Measurements from ENCODE around the gene SAPCD1. TPM values are rescaled to one million over a fixed set of nuclear protein-coding genes. Genes with fewer than 3 reads are reported as not detected.

The SAPCD1 gene
- total and polyA plus RNA-seq, 10 of the 15 experiments (the other 5 are each of a cell fraction or from before 2014, with no cell fraction given): 1.6 to 13.0 (median 5.4) TPM

DNA sequence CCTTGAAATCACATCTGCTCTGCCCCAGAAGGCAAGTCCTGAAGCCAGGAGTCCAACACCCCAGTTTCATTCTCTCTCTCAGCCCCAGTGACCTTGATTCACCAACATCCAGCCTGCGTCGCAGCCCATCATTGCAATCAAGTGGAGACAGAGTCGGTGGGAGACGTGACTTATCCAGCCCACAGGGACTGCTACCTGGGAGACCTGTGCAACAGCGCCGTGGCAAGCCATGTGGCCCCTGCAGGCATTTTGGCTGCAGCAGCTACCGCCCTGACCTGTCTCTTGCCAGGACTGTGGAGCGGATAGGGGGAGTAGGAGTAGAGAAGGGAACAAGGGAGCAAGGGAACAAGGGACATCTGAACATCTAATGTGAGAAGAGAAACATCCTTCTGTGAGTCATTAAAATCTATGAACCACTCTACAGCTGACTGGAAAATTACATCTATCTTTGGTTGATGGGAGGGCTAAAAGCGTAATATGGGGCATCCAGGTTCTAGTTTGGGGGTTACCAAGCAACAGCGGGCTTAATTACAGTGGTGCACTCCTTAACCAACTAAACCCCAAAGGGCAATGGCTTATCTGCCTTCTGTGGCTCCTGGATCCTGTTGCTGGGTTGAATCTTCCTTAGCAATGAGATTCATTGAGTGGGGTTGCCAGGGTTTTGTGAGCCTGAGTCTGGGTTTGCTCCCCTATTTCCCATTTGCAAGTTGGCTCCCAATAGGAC is 44.8 kb upstream of the SAPCD1 start:
- TF ChIP-seq RB1 (IDR thresholded peaks at IDR 0.05; ENCODE audit: borderline replicate concordance) (no peak), CEBPB (IDR thresholded peaks at IDR 0.05; ENCODE audit: borderline replicate concordance in 1 of 2, low read depth in 2 of 2, low read length in 2 of 2) (no peak), KLF5 (IDR thresholded peaks at IDR 0.05; ENCODE audit: partially characterized antibody) (no peak)
- TF ChIP-seq, protein P1, sequence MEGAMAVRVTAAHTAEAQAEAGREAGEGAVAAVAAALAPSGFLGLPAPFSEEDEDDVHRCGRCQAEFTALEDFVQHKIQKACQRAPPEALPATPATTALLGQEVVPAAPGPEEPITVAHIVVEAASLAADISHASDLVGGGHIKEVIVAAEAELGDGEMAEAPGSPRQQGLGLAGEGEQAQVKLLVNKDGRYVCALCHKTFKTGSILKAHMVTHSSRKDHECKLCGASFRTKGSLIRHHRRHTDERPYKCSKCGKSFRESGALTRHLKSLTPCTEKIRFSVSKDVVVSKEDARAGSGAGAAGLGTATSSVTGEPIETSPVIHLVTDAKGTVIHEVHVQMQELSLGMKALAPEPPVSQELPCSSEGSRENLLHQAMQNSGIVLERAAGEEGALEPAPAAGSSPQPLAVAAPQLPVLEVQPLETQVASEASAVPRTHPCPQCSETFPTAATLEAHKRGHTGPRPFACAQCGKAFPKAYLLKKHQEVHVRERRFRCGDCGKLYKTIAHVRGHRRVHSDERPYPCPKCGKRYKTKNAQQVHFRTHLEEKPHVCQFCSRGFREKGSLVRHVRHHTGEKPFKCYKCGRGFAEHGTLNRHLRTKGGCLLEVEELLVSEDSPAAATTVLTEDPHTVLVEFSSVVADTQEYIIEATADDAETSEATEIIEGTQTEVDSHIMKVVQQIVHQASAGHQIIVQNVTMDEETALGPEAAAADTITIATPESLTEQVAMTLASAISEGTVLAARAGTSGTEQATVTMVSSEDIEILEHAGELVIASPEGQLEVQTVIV (IDR thresholded peaks at IDR 0.05; ENCODE audit: borderline replicate concordance, partially characterized antibody): no peak
- TF ChIP-seq, protein P2, sequence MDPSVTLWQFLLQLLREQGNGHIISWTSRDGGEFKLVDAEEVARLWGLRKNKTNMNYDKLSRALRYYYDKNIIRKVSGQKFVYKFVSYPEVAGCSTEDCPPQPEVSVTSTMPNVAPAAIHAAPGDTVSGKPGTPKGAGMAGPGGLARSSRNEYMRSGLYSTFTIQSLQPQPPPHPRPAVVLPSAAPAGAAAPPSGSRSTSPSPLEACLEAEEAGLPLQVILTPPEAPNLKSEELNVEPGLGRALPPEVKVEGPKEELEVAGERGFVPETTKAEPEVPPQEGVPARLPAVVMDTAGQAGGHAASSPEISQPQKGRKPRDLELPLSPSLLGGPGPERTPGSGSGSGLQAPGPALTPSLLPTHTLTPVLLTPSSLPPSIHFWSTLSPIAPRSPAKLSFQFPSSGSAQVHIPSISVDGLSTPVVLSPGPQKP (IDR thresholded peaks at IDR 0.05; ENCODE audit: low read depth, low read length): no peak
- TF ChIP-seq, protein P3, sequence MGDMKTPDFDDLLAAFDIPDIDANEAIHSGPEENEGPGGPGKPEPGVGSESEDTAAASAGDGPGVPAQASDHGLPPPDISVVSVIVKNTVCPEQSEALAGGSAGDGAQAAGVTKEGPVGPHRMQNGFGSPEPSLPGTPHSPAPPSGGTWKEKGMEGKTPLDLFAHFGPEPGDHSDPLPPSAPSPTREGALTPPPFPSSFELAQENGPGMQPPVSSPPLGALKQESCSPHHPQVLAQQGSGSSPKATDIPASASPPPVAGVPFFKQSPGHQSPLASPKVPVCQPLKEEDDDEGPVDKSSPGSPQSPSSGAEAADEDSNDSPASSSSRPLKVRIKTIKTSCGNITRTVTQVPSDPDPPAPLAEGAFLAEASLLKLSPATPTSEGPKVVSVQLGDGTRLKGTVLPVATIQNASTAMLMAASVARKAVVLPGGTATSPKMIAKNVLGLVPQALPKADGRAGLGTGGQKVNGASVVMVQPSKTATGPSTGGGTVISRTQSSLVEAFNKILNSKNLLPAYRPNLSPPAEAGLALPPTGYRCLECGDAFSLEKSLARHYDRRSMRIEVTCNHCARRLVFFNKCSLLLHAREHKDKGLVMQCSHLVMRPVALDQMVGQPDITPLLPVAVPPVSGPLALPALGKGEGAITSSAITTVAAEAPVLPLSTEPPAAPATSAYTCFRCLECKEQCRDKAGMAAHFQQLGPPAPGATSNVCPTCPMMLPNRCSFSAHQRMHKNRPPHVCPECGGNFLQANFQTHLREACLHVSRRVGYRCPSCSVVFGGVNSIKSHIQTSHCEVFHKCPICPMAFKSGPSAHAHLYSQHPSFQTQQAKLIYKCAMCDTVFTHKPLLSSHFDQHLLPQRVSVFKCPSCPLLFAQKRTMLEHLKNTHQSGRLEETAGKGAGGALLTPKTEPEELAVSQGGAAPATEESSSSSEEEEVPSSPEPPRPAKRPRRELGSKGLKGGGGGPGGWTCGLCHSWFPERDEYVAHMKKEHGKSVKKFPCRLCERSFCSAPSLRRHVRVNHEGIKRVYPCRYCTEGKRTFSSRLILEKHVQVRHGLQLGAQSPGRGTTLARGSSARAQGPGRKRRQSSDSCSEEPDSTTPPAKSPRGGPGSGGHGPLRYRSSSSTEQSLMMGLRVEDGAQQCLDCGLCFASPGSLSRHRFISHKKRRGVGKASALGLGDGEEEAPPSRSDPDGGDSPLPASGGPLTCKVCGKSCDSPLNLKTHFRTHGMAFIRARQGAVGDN (IDR thresholded peaks at IDR 0.05): no peak
- no peaks in the 10 kb centered on the region for H3K4me1 ChIP-seq (ENCODE audit: control insufficient read depth, insufficient read depth, low read length)
- ChIA-PET SMC1A (ENCODE audit: uncharacterized antibody, unreplicated experiment) (interaction anchor here (1.0 kb wide), 1 partner anchor 52 kb away, joined by 3 read pairs; no protein-coding TSS in a partner anchor), RAD21 (ENCODE audit: unreplicated experiment) (no interaction called here), CTCF (no interaction called here), POLR2A (no interaction called here)
- no peaks in the 10 kb centered on the region for H3K79me2 ChIP-seq (ENCODE audit: control insufficient read depth, insufficient read depth, low read length)
- no peaks in the 10 kb centered on the region for H3K36me3 ChIP-seq (ENCODE audit: control insufficient read depth in 2 of 2, insufficient read depth in 2 of 2, low read length in 1 of 2)
- no peaks in the 10 kb centered on the region for H4K20me1 ChIP-seq (ENCODE audit: control insufficient read depth, insufficient read depth)
- intact Hi-C loops (cut with micrococcal nuclease; ENCODE audit: unreplicated experiment): no loop called here
- H3K27me3 ChIP-seq (replicated peaks in 1 of 2; ENCODE audit: control insufficient read depth in 2 of 2, insufficient read depth in 2 of 2, low read length in 1 of 2): peaks cover 0 to 2% of the 10 kb centered on the region in 2 experiments; a peak in 2 of 4 replicates
- H3K9ac ChIP-seq (ENCODE audit: control insufficient read depth, insufficient read depth, low read length): no peak overlapping the region
- H3K4me2 ChIP-seq (ENCODE audit: control insufficient read depth, insufficient read depth): no peak overlapping the region
- ATAC-seq (peak; percentile 39; the same call in 1 of the 3 replicates), DNase-seq (ENCODE audit: low read depth, low spot score) (no peak), FAIRE-seq (no peak)
- BruUV-seq (replicated peaks): no TSS peak
- no peak overlapping the region for H3K4me3 ChIP-seq
- H3K9me3 ChIP-seq (replicated peaks; ENCODE audit: control insufficient read depth, insufficient read depth, low read length): no peaks in the 10 kb centered on the region
- 63% methylated on average over 10 of the region's 10 CpGs for WGBS (ENCODE audit: insufficient coverage, insufficient replicate concordance, low lambda C conversion rate, missing lambda C conversion rate)
- H3K27ac ChIP-seq (ENCODE audit: control insufficient read depth, insufficient read depth): no peak overlapping the region
- in situ Hi-C loops (cut with MboI): no loop called here
- H2AFZ ChIP-seq (ENCODE audit: control insufficient read depth, low read depth, low read length): no peak overlapping the region

All from GM12878 (cell line).